GM13977 (cell line): ENCODE data around the gene OTOS.

Source experiments
- DNase-seq: peaks from one replicate; pipeline ENCODE4 v3.0.0; 2012; ENCODE audit warnings: low spot score
- in situ Hi-C: fragments of 300-500 bp; cut with MboI; formaldehyde crosslinking; loops from one replicate; pipeline ENCODE4 v1.12.0; 2022; ENCODE audit warnings: low sequenced_read_pairs, low pct_unique_long_range_greater_than_20kb, mixed read lengths, inconsistent platforms; ENCODE audit not compliant: unreplicated experiment
- TF ChIP-seq, protein P1 (sequence below): IDR thresholded peaks from 2 replicates; pipeline ENCODE4 v1.5.1; 2012; ENCODE audit warnings: mild to moderate bottlenecking, control low read depth; ENCODE audit not compliant: insufficient read depth; ENCODE audit errors: extremely low read depth, missing control alignments

OTOS gene

DNA sequence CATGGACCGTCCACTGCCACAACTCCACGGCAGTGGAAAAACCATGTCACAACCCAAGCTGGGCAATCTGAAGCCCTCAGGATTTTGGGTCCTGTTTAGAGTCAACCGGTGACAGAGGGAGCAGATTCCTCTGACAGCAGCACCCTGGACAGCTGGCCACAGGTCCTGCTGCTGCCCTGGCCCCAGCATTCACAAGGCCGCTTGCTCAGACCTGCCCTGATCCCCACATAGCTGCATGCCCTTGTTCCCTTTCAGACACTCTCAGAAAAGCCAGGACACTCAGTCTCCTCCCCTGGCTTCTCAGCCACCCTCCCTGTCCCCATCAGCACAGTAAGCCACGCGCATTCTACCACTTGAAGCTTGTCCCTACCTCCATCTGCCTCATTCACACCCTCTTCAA, 6.0 kb downstream of the OTOS start:
- TF ChIP-seq, protein P1, sequence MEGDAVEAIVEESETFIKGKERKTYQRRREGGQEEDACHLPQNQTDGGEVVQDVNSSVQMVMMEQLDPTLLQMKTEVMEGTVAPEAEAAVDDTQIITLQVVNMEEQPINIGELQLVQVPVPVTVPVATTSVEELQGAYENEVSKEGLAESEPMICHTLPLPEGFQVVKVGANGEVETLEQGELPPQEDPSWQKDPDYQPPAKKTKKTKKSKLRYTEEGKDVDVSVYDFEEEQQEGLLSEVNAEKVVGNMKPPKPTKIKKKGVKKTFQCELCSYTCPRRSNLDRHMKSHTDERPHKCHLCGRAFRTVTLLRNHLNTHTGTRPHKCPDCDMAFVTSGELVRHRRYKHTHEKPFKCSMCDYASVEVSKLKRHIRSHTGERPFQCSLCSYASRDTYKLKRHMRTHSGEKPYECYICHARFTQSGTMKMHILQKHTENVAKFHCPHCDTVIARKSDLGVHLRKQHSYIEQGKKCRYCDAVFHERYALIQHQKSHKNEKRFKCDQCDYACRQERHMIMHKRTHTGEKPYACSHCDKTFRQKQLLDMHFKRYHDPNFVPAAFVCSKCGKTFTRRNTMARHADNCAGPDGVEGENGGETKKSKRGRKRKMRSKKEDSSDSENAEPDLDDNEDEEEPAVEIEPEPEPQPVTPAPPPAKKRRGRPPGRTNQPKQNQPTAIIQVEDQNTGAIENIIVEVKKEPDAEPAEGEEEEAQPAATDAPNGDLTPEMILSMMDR = no peak
- DNase-seq = no peak
- in situ Hi-C loops = no loop called here

DNA sequence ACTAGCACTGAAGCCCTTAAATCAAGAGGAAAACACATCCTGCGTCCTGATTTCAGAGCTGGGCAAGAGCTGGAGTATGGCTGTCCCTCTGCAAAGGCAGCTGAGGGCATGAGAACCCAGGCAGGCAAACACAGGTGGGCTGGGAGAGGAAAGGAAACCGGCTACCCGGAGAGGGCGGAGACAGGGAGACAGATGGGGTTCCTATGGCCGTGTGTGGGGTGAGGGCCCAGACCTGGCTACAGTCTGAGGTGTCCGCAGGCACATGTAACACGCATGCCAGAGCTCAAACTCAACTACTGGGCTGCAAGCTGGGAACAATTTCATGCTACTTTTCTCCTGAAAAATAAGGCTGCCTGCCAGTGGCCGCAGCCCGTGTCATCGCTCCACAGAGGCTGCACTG, 7.1 kb downstream of the OTOS start:
- TF ChIP-seq, protein P1 = no peak
- no peak for DNase-seq
- in situ Hi-C loops = no loop called here

DNA sequence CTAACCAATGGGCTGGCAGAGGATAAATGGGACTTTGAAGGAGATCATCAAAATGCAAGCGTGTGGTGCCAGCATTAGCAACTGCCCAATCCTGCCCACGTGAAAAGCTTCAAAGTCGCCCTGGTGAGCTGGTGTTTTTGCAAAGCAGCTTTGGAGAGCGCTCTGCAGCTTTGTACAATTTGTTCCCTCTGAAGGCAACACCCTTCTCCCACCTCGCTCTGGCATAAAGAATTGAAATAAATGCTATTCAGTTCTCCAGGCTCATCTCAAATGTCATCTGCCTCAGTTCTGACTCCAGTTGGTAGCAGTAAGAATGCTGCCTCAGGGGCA, 7.8 kb downstream of the OTOS start:
- in situ Hi-C loops = no loop called here
- no peak for DNase-seq
- TF ChIP-seq, protein P1 = no peak

DNA sequence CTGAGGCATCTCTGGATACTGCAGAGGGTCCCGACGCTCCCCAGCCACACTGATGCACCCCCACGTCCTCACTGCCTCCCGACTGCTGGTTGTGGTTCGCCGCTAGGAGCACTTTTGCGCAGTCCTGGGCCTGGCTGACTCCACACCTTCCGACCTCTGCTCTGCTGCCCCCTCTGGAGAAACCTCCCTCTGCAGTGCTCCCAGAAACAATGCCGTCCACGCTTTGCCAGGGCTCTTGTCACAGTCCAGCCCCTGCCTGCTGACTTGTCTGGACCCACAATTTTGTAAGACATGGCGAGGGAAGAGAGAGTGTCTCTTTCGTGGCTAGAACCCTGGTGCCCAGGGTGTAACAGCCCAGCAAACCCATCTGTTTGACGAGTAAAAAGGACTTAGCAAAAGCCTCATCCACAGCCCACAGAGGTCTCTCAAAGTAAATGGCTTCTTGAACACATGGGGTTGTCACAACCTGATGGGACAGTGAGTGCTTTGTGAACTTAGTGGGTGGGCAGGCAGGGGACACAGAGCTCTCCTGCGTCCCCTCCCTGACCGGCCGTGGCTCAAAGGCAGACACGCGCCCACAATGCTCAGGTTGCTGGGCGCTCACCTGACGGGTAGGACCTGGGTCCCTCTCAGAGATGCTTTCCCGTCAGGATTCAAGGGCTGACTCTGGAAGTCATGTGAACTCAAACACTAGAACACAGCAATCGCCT, 8.4 kb downstream of the OTOS start:
- TF ChIP-seq, protein P1 = no peak
- no peak for DNase-seq
- in situ Hi-C loops = no loop called here

DNA sequence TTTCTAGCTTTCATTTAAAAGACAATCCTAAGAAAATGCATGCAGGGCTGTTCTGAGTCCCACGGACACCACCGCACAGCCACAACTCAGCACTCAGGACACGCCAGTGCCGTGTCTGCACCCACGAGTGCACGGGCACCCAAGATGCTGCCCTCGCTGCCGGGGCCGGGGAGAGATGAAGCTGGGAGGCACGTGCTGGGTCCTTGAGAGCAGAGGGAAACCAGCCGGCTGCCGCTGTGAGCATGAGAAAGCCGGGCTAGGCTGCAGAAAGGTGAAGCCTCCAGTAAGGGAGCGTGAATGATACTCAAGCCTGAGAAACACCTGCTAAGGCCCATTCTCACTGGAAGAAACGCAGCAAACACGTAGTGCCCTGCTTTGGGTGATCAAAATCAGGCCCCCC, 9.2 kb downstream of the OTOS start:
- in situ Hi-C loops = no loop called here
- TF ChIP-seq, protein P1 = no peak
- DNase-seq = no peak

DNA sequence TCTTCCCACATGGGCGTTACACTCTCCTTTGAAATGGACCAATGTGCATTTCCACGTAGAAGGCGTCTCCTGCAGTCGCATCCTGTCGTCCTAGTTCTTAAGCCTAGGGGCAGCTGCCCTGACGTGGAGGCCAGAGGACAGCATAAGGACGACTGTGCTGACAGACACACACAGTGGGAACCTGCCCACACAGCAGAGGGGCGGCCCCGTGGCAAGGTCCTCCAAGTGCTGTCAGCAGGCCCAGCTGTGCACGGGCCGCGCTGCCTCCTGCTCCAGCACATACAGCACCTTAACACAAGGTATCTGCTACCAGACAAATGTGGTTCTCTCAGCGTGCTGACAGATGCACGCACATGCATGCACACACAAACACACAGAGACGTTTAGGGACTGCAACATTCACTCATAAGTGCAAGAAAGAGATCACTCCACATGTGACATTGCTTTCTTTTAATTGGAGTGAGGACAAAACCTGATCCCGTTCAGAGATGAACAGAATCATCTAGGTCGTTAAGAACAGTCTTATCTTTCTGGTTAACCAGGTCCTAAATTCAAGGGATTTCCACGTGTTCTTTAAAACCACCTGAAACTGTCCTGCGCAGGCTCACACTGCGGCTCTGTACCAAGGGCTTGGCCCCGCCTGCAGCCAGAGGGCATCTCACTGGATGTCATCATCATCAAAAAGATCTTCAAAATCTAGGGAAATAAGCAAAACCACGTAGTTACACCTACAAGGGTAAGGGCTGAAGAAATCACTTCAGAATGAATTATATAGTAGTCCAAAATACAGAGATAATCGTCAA, 9.9 kb downstream of the OTOS start:
- in situ Hi-C loops = no loop called here
- no peak for DNase-seq
- TF ChIP-seq, protein P1 = no peak
